Neural crest cell (in vitro differentiated cells): ENCODE measurements around the gene WWOX. TPM values are rescaled to one million over a fixed set of nuclear protein-coding genes. Genes with fewer than 3 reads are reported as not detected.

Experiments
- DNase-seq: peaks from one replicate; pipeline ENCODE4 v3.0.0; 2021; ENCODE audit warnings: low read depth, mixed read lengths, low spot score
- H3K27ac Mint-ChIP-seq: one replicate; pipeline ENCODE4 v1.8.0; 2021; ENCODE audit warnings: mild to moderate bottlenecking, mixed read lengths; ENCODE audit not compliant: unreplicated experiment
- H3K27me3 Mint-ChIP-seq: 2 replicates; pipeline ENCODE4 v1.8.0; 2021; ENCODE audit warnings: low read depth, mild to moderate bottlenecking, mixed read lengths
- H3K36me3 Mint-ChIP-seq: 2 replicates; pipeline ENCODE4 v1.8.0; 2021; ENCODE audit warnings: low read depth, mild to moderate bottlenecking, mixed read lengths
- H3K4me1 Mint-ChIP-seq: 2 replicates; pipeline ENCODE4 v1.8.0; 2021; ENCODE audit warnings: mixed read lengths
- H3K4me3 Mint-ChIP-seq: one replicate; pipeline ENCODE4 v1.8.0; 2021; ENCODE audit warnings: mild to moderate bottlenecking, mixed read lengths
- H3K9me3 Mint-ChIP-seq: 2 replicates; pipeline ENCODE4 v1.8.0; 2021; ENCODE audit warnings: mixed read lengths
- CTCF ChIP-seq: fragments of 200-600 bp; sonication (generic); conservative IDR thresholded peaks from 2 replicates; pipeline ENCODE4 v1.5.0; 2021; ENCODE audit warnings: antibody characterized with exemption, mild to moderate bottlenecking
- total RNA-seq: library from RNA; stranded (reverse); gene quantifications from 2 replicates; pipeline ENCODE4 v1.2.1, GENCODE V29; 2021

The WWOX gene
- total RNA-seq, 1 donor from 2014 or later: 30.5 TPM

DNA sequence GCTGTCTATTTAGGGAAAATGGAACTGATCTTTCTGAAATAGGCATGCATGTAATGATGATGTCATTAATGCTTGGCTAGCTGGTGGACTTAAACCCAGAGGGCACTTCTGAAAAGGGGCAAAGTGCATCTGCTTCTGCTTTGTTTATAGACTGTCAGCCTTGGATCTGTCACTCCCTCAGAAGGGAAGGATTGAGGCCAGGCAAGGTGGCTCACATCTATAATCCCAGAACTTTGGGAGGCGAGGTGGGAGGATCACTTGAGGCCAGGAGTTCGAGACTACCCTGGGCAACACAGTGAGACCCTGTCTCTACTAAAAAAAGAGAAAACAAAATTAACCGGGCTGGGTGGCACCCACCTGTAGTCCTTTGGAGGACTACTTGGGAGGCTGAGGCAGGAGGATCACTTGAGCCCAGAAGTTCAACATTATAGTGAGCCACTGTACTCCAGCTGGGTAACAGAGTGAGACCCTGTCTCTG lies 185.5 kb downstream of the WWOX start:
- no peak overlapping the region for H3K4me3 Mint-ChIP-seq
- H3K27ac Mint-ChIP-seq: no peak overlapping the region
- no peak for TF ChIP-seq CTCF
- peaks cover 28% of the 10 kb centered on the region for H3K4me1 Mint-ChIP-seq
- no peak for DNase-seq
- H3K36me3 Mint-ChIP-seq: no peaks in the 10 kb centered on the region
- no peaks in the 10 kb centered on the region for H3K27me3 Mint-ChIP-seq
- no peaks in the 10 kb centered on the region for H3K9me3 Mint-ChIP-seq

DNA sequence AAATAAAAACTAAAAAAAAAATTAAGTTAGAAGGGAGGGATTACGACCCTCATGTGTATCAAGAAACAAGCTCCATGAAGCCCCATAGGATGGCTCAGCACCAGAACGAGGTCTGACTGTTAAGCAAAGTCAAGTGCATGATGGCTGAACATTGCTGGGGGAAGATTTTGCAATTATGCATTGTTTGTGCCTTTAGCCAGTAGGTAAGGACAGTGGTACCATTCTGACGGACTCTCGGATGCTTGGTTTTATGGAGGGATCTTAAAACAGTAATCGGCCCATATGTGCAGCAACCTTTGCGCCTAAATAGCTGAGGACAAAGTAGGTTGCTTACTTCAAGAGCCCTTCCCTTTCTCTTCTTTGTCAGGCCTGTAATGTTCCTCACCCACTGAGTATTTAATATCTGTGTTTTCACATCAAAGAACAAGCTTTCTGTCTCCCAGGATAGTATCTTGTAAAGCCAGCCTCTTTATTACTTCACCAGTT lies 186.0 kb downstream of the WWOX start:
- Mint-ChIP-seq H3K27me3 (peaks cover 1% of the 10 kb centered on the region), H3K27ac (no peak overlapping the region), H3K4me1 (peaks cover 33% of the 10 kb centered on the region), H3K9me3 (no peaks in the 10 kb centered on the region), H3K4me3 (no peak overlapping the region), H3K36me3 (no peaks in the 10 kb centered on the region)
- no peak for TF ChIP-seq CTCF
- DNase-seq: no peak

- H3K27ac Mint-ChIP-seq: no peak overlapping the region
- H3K27me3 Mint-ChIP-seq: peaks cover 3% of the 10 kb centered on the region
Measured at GRCh38 chr16:78286065-78286464, 186.6 kb downstream of the WWOX start.

DNA sequence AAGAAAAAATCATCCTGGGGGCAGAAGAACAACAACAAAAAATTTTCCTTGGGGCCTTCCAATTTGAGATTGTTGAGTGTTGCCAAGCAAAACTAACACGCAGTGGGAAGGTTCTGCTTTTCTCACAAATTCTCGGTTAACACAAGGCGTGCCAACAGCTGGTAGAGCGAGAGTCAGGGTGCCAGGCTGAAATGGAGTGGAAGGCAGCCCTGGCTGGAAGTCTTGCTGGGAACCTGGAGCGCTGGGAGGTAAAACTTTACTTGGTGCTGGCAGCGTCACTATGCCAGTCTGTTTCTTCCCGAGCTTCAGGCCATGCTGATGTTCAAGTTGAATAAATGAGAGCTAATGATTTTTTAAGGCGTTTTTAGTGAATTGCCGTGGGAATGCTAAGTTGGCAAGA lies 189.4 kb downstream of the WWOX start:
- TF ChIP-seq CTCF: no peak
- Mint-ChIP-seq H3K9me3 (no peaks in the 10 kb centered on the region), H3K4me3 (no peak overlapping the region), H3K36me3 (no peaks in the 10 kb centered on the region), H3K4me1 (peaks cover 54% of the 10 kb centered on the region), H3K27ac (no peak overlapping the region), H3K27me3 (peaks cover 3% of the 10 kb centered on the region)
- DNase-seq: no peak

More at GRCh38 chr16:78286065-78286464, 186.6 kb downstream of the WWOX start:
- no peak for DNase-seq
- peaks cover 39% of the 10 kb centered on the region for H3K4me1 Mint-ChIP-seq
- H3K36me3 Mint-ChIP-seq: no peaks in the 10 kb centered on the region
- TF ChIP-seq CTCF: no peak
- no peaks in the 10 kb centered on the region for H3K9me3 Mint-ChIP-seq
- H3K4me3 Mint-ChIP-seq: no peak overlapping the region

GRCh38 chr16:78289373-78289772 lies 189.9 kb downstream of the WWOX start:
- Mint-ChIP-seq H3K9me3 (peaks cover under 1% of the 10 kb centered on the region), H3K4me1 (peaks cover 58% of the 10 kb centered on the region), H3K27me3 (peaks cover 3% of the 10 kb centered on the region), H3K4me3 (no peak overlapping the region), H3K27ac (no peak overlapping the region), H3K36me3 (no peaks in the 10 kb centered on the region)
- DNase-seq: no peak
- no peak for TF ChIP-seq CTCF
